ENCODE data around the gene PSMD9.

GRCh38 chr12:121858318-121858661 is 30.3 kb upstream of the PSMD9 start:
- no peak for TF ChIP-seq CTCF (IDR thresholded peaks at IDR 0.05)
- no peak for TF ChIP-seq POLR2AphosphoS5 (IDR thresholded peaks at IDR 0.05)
- TF ChIP-seq POLR2A (IDR thresholded peaks at IDR 0.05): no peak
- TF ChIP-seq EP300 (IDR thresholded peaks at IDR 0.05; ENCODE audit: low read depth): no peak

All from transverse colon (tissue), 4 donors.